ENCODE data around the gene MCF2L2. TPM values are rescaled to one million over a fixed set of nuclear protein-coding genes. Genes with fewer than 3 reads are reported as not detected.

Gene MCF2L2
- total and polyA plus RNA-seq, 9 of the 15 experiments (the other 6 are each of a cell fraction or from before 2014, with no cell fraction given): 0.56 to 4.2 (median 3.0) TPM

GRCh38 chr3:183410280-183410679 lies 18.1 kb downstream of the MCF2L2 start (continued):
- no peak for TF ChIP-seq ARID4B (CRISPR knock-in tag; IDR thresholded peaks at IDR 0.05)
- TF ChIP-seq CTBP1 (IDR thresholded peaks at IDR 0.05; ENCODE audit: borderline replicate concordance): peak; percentile 42; the same call in 1 of the 2 replicates
- TF ChIP-seq BRCA1 (IDR thresholded peaks at IDR 0.05): no peak
- TF ChIP-seq BRCA1 (CRISPR knock-in tag; IDR thresholded peaks at IDR 0.05): no peak
- TF ChIP-seq ERF (CRISPR knock-in tag; IDR thresholded peaks at IDR 0.05): no peak
- TF ChIP-seq NR4A1 (CRISPR knock-in tag; IDR thresholded peaks at IDR 0.05): no peak
- TF ChIP-seq NR4A1 (tag; IDR thresholded peaks at IDR 0.05): no peak
- no peak for TF ChIP-seq HIVEP1 (CRISPR knock-in tag; IDR thresholded peaks at IDR 0.05)
- TF ChIP-seq ZC3H8 (IDR thresholded peaks at IDR 0.05): no peak
- no peak; the same call in 1 of the 2 replicates for TF ChIP-seq CXXC5 (CRISPR knock-in tag; IDR thresholded peaks at IDR 0.05)
- no peak for TF ChIP-seq PPARD (CRISPR knock-in tag; IDR thresholded peaks at IDR 0.05)
- TF ChIP-seq MYNN (IDR thresholded peaks at IDR 0.05): peak; percentile 73; the same call in 1 of the 2 replicates
- TF ChIP-seq MYNN (CRISPR knock-in tag; IDR thresholded peaks at IDR 0.05): no peak
- peak in 1 of 2 experiments; percentile 34; a peak in 1 of 4 replicates for TF ChIP-seq MNT (conservative IDR thresholded peaks at IDR 0.05)
- TF ChIP-seq TSC22D4 (tag; IDR thresholded peaks at IDR 0.05): no peak
- TF ChIP-seq DDX20 (tag; IDR thresholded peaks at IDR 0.05; ENCODE audit: low read depth): no peak
- TF ChIP-seq SMC3 (conservative IDR thresholded peaks at IDR 0.05; ENCODE audit: insufficient read depth, low read depth, low read length): no peak
- no peak for TF ChIP-seq ZKSCAN1 (IDR thresholded peaks at IDR 0.05; ENCODE audit: low read depth, low read length)
- TF ChIP-seq SMAD3 (CRISPR knock-in tag; conservative IDR thresholded peaks at IDR 0.05): no peak
- no peak for TF ChIP-seq SRSF1 (IDR thresholded peaks at IDR 0.05; ENCODE audit: low read depth, low read length)
- no peak for TF ChIP-seq MBD2 (IDR thresholded peaks at IDR 0.05; ENCODE audit: borderline replicate concordance, low read depth)
- TF ChIP-seq ZNF253 (CRISPR knock-in tag; conservative IDR thresholded peaks at IDR 0.05): no peak
- TF ChIP-seq GTF2F1 (IDR thresholded peaks at IDR 0.05; ENCODE audit: low read depth, low read length): no peak
